Measurements from ENCODE around the gene NOL4L.

NOL4L gene

GRCh38 chr20:32573167-32573851 lies 11.8 kb downstream of the NOL4L start:
- TF ChIP-seq POU2F2 (IDR thresholded peaks at IDR 0.05; ENCODE audit: low read depth, low read length) (no peak), TAF1 (IDR thresholded peaks at IDR 0.05; ENCODE audit: low read depth, low read length) (no peak), SPI1 (IDR thresholded peaks at IDR 0.05; ENCODE audit: low read depth, low read length) (no peak), POLR2AphosphoS5 (IDR thresholded peaks at IDR 0.05; ENCODE audit: low read depth, low read length) (no peak), PAX5 (IDR thresholded peaks at IDR 0.05; ENCODE audit: insufficient read depth, low read length, severe bottlenecking) (no peak), POLR2A (IDR thresholded peaks at IDR 0.05; ENCODE audit: low read depth, low read length) (no peak)
- FAIRE-seq (no peak), DNase-seq (ENCODE audit: insufficient read length, low spot score) (no peak)

- FAIRE-seq: no peak
- no peak for DNase-seq (ENCODE audit: insufficient read length, low spot score)
- TF ChIP-seq POLR2AphosphoS5 (IDR thresholded peaks at IDR 0.05; ENCODE audit: low read depth, low read length) (no peak), POU2F2 (IDR thresholded peaks at IDR 0.05; ENCODE audit: low read depth, low read length) (no peak), TAF1 (IDR thresholded peaks at IDR 0.05; ENCODE audit: low read depth, low read length) (no peak), POLR2A (IDR thresholded peaks at IDR 0.05; ENCODE audit: low read depth, low read length) (no peak)
Observed at GRCh38 chr20:32572271-32572968, 12.7 kb downstream of the NOL4L start.

- TF ChIP-seq POLR2AphosphoS5 (IDR thresholded peaks at IDR 0.05; ENCODE audit: low read depth, low read length): no peak
- no peak for TF ChIP-seq SPI1 (IDR thresholded peaks at IDR 0.05; ENCODE audit: low read depth, low read length)
- TF ChIP-seq TAF1 (IDR thresholded peaks at IDR 0.05; ENCODE audit: low read depth, low read length): no peak
- TF ChIP-seq POLR2A (IDR thresholded peaks at IDR 0.05; ENCODE audit: low read depth, low read length): no peak
- no peak for TF ChIP-seq PAX5 (IDR thresholded peaks at IDR 0.05; ENCODE audit: insufficient read depth, low read length, severe bottlenecking)
- TF ChIP-seq POU2F2 (IDR thresholded peaks at IDR 0.05; ENCODE audit: low read depth, low read length): no peak
- DNase-seq (ENCODE audit: insufficient read length, low spot score): no peak
- no peak for FAIRE-seq
Observed at GRCh38 chr20:32571566-32571965, 13.6 kb downstream of the NOL4L start.

DNA sequence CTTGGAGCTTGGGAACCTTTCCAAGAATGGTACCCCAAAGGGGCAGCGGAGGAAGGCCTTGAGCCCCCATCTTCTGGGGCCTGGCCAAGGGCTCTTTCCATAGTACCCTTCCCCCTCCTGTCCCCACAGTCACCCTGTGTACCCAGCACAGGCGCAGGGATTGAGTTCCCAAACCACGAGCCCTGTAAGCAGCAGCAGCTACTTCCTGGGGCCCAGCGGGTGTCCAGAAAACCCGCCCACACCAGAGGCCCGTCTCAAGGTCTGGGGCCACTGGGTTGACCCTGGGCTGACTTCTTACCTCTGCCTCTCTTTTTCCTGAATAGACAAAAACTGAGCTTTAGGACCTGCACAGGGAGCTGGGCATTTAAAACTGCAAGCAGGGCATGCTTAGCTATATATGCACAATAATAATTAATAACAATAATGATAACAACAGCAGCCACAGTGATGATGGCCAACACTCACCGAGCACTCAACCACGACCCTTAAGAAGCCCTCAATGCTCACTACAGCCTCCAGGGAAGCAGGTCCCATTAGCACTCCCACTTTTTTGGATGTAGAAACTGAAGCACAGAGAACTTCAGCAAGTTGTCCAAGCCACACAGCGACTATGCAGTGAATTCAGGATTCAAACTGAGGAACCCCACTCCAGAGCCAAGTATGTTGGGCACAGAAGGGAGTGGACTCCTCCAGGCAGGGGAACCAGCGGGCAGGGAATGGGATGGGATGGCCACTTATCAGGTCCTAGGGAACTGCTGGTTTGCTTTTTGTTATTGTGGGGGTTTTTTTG lies 14.5 kb downstream of the NOL4L start:
- FAIRE-seq: no peak
- DNase-seq (ENCODE audit: insufficient read length, low spot score): no peak
- no peak for TF ChIP-seq POLR2AphosphoS5 (IDR thresholded peaks at IDR 0.05; ENCODE audit: low read depth, low read length)

GRCh38 chr20:32569380-32570305 lies 15.5 kb downstream of the NOL4L start:
- DNase-seq (ENCODE audit: insufficient read length, low spot score): no peak
- TF ChIP-seq TAF1 (IDR thresholded peaks at IDR 0.05; ENCODE audit: low read depth, low read length) (no peak), PAX5 (IDR thresholded peaks at IDR 0.05; ENCODE audit: insufficient read depth, low read length, severe bottlenecking) (no peak), POLR2AphosphoS5 (IDR thresholded peaks at IDR 0.05; ENCODE audit: low read depth, low read length) (no peak), SPI1 (IDR thresholded peaks at IDR 0.05; ENCODE audit: low read depth, low read length) (no peak), POU2F2 (IDR thresholded peaks at IDR 0.05; ENCODE audit: low read depth, low read length) (no peak), POLR2A (IDR thresholded peaks at IDR 0.05; ENCODE audit: low read depth, low read length) (no peak)
- FAIRE-seq: no peak

- no peak for FAIRE-seq
- no peak for DNase-seq (ENCODE audit: insufficient read length, low spot score)
- no peak for TF ChIP-seq SPI1 (IDR thresholded peaks at IDR 0.05; ENCODE audit: low read depth, low read length)
- no peak for TF ChIP-seq POLR2A (IDR thresholded peaks at IDR 0.05; ENCODE audit: low read depth, low read length)
- TF ChIP-seq PAX5 (IDR thresholded peaks at IDR 0.05; ENCODE audit: insufficient read depth, low read length, severe bottlenecking): no peak
- no peak for TF ChIP-seq TAF1 (IDR thresholded peaks at IDR 0.05; ENCODE audit: low read depth, low read length)
- no peak for TF ChIP-seq POLR2AphosphoS5 (IDR thresholded peaks at IDR 0.05; ENCODE audit: low read depth, low read length)
- TF ChIP-seq POU2F2 (IDR thresholded peaks at IDR 0.05; ENCODE audit: low read depth, low read length): no peak
Observed at GRCh38 chr20:32569018-32569379, 16.1 kb downstream of the NOL4L start.

- TF ChIP-seq SPI1 (IDR thresholded peaks at IDR 0.05; ENCODE audit: low read depth, low read length) (no peak), POU2F2 (IDR thresholded peaks at IDR 0.05; ENCODE audit: low read depth, low read length) (no peak), PAX5 (IDR thresholded peaks at IDR 0.05; ENCODE audit: insufficient read depth, low read length, severe bottlenecking) (no peak), POLR2AphosphoS5 (IDR thresholded peaks at IDR 0.05; ENCODE audit: low read depth, low read length) (no peak), TAF1 (IDR thresholded peaks at IDR 0.05; ENCODE audit: low read depth, low read length) (no peak), POLR2A (IDR thresholded peaks at IDR 0.05; ENCODE audit: low read depth, low read length) (no peak)
- DNase-seq (ENCODE audit: insufficient read length, low spot score) (no peak), FAIRE-seq (peak; percentile 20)
Observed at GRCh38 chr20:32567384-32568178, 17.6 kb downstream of the NOL4L start.
